GM19372 (cell line): ENCODE data around the gene SHROOM1.

ENCODE experiments used
- ATAC-seq: cut with Tn5 transposase; IDR thresholded peaks from one replicate; pipeline ENCODE4 v1.9.1; 2021; ENCODE audit warnings: mild to moderate bottlenecking, low read depth, moderate library complexity; ENCODE audit not compliant: unreplicated experiment

Gene SHROOM1

GRCh38 chr5:132825033-132825833, 5.2 kb downstream of the SHROOM1 start:
- ATAC-seq = no peak

DNA sequence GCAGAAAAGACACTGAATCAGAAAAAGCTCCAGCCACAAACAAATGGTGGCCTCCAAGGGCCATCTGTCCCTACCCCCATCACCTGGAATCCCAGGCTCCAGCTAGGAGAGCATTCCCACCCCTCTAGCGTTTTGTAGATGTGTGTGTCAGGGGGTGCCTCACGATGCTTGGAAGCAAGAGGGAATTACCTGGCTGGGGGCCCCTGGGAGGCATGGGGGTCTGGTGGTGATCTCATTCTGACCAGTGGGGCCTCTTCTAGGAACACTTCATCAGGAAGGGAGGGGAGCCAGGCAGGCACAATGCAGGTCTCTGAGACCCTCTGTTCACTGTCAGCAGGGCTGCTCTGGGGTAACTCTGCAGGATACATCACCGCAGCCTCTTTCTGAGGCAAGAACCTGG, 6.0 kb downstream of the SHROOM1 start:
- no peak for ATAC-seq

GRCh38 chr5:132823481-132824050, 6.9 kb downstream of the SHROOM1 start:
- no peak for ATAC-seq

GRCh38 chr5:132822650-132823480, 7.6 kb downstream of the SHROOM1 start:
- ATAC-seq = no peak

- ATAC-seq = no peak
These were observed 8.7 kb downstream of the SHROOM1 start for GRCh38 chr5:132821791-132822190.

- no peak for ATAC-seq
These were observed 9.1 kb downstream of the SHROOM1 start for GRCh38 chr5:132821350-132821749.

- ATAC-seq = peak; percentile 80
These were observed 10.2 kb downstream of the SHROOM1 start for GRCh38 chr5:132820162-132820754.

GRCh38 chr5:132819468-132819867, 11.0 kb downstream of the SHROOM1 start:
- no peak for ATAC-seq

DNA sequence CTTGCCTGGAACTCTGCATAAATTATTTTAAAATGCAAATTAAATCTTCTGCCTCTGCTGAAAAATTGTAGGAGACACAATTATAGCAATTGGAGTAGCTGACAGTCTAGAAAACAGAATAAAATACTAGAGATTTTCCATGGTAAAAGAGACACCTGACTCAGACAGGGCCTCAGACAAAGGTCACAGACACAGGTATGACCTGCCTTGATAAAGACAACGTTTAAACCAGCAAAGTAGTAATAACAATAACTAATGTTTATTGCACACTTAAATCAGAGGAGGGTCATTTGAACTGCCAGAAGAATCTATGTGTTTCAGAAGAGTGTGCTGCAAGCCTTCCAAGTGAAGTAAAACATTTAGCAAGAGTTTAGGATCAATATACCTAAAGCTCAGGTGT, 13.4 kb downstream of the SHROOM1 start:
- no peak for ATAC-seq

DNA sequence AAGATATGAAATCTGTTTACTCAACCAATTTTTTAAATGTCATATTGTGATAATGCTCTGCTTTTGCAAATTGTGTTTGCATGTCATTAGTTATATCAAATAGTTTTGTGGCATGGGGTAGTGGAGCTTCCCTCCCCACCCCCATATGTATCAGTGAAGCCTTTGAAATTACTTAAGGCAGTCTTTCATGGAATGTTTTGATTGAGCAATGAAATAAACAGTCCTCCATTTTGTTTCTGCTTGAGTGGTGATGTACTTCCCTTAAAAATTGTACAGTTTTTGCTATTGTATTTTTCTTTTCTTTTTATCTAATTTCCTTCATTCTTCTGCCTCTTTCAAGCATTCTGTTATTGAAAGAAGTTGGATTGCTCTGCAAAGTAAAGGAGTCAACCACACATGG, 13.9 kb downstream of the SHROOM1 start:
- no peak for ATAC-seq

DNA sequence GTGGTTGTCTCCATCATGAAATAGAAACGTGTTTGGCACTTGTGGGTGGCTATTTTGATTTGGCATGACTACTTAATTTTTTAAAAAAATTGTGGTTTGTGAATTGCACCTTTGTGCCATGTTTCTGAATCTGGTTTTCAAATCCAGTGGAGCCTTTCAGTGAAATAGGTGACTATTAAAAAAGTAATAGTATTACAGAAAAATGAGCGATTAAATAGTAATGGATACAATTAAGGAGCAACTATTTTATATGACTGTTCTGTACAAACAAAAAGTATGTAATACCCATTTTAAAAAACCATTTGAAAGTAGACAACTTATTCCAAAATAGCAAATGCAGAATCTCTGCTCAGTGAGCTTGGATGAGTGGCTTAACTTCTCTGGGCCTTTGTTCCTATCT, 14.4 kb downstream of the SHROOM1 start:
- no peak for ATAC-seq

DNA sequence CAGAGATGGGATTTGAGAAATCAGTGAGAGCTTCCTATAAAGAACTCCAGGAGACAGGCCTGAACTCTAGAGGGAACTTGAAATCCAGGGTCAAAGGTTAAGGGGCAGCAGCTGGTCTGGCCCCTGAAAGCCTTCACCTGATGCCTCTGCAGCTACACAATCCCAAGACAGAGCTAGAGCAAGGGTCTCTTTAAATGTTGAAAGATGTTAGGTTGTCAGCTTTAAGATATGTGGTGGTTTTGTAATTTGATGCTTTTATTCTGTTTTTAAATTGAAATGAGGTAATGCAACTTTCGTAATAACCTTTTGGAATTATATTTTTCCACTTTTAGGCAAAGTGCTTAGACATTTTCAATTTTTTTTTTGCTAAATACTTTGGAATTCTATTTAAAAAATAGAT, 15.0 kb downstream of the SHROOM1 start:
- no peak for ATAC-seq

DNA sequence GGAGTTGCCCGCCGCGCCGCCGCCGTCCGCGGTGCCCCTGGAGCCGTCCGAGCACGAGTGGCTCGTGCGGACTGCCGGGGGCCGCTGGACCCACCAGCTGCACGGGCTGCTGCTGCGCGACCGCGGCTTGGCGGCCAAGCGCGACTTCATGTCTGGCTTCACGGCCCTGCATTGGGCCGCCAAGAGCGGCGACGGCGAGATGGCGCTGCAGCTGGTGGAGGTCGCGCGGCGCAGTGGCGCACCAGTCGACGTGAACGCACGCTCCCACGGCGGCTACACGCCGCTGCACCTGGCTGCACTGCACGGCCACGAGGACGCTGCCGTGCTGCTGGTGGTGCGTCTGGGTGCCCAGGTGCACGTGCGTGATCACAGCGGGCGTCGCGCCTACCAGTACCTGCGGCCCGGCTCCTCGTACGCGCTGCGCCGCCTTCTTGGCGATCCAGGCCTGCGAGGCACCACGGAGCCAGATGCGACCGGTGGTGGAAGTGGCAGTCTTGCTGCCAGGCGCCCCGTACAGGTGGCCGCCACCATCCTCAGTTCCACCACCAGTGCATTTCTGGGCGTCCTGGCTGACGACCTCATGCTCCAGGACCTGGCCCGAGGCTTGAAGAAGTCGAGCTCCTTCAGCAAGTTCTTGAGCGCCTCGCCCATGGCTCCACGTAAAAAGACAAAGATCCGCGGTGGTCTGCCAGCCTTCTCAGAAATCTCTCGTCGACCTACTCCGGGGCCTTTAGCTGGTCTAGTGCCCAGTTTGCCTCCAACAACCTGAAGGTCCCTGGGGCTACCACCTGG, 15.7 kb downstream of the SHROOM1 start:
- ATAC-seq = no peak

- no peak for ATAC-seq
These were observed 16.6 kb downstream of the SHROOM1 start for GRCh38 chr5:132813599-132814502.

DNA sequence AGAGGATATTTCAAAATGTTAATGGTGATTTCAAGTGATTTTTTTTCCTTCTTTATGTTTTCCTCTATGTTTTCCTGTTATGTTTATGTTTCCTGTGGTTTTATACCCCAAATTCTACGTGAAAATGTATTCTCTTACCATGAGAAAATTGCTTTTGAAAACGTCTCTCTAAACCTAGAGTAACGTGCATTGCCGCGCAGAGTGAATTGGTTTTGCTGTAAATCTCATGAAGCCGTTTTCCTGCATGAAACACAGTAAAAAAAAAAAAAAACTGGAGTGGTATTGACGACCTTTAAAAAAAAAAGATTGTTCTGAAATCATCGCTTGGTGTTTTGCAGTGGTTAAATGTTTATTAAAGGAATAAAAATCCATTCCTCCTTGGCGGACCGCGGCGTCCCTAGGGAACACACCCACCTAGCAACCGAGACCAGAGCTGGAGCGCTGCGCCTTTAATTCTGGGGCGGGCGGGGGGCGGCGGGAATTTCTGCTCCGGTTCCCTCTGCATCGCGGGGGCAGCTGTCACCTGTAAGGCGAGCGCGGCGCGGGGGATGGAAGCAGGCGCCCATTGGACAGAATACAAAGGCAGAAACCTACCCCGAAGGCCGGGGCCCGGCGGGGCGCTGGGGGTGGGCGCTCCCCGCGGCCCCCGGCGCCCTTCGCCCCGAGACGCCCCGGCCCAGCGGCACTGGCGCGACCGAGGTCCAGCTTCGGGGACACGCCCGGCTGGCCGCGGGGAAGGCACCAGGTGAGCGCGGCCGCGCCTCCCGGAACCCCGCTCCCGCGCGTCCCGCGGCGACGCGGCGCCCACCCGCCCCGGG, 17.5 kb downstream of the SHROOM1 start, which contains the start of gene SOWAHA:
Gene SOWAHA, plus strand, starts transcription at position 522 of the 818 bp plus-strand sequence. CDS start 320 bp downstream, outside the sequence.
- no peak for ATAC-seq

GRCh38 chr5:132812123-132812765, 18.2 kb downstream of the SHROOM1 start:
- ATAC-seq = no peak

DNA sequence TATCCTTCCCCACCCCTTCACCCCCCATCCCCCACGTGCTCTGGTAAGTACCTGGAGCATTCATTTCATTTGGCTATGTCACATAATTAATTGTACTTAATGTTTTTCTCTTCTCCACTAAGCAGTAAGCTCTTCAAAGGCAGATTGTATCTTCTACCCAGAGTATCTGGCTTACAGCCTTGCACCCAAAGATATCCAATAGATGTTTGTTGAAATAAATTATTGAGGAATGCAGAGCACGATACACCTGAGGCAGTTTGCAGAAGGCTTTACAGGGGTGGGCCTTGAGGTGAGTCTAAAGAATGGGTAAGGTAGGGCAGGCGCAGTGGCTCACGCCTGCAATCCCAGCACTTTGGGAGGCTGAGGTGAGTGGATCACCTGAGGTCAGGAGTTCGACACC, 19.8 kb downstream of the SHROOM1 start:
- ATAC-seq = no peak

- ATAC-seq = no peak
These were observed 21.6 kb downstream of the SHROOM1 start for GRCh38 chr5:132808866-132809265.
